GM08714 (cell line): ENCODE data around the gene RAB25.

Experiments used
- H3K4me3 ChIP-seq: fragments of 200-500 bp; sonication (Bioruptor generic); 2 replicates; pipeline ENCODE4 v1.5.1; 2014; ENCODE audit warnings: mild to moderate bottlenecking, low read length, inconsistent platforms
- ZNF274 ChIP-seq: IDR thresholded peaks from 2 replicates; pipeline ENCODE4 v1.6.1; 2012; ENCODE audit warnings: mild to moderate bottlenecking, low read depth, low read length

RAB25 gene

DNA sequence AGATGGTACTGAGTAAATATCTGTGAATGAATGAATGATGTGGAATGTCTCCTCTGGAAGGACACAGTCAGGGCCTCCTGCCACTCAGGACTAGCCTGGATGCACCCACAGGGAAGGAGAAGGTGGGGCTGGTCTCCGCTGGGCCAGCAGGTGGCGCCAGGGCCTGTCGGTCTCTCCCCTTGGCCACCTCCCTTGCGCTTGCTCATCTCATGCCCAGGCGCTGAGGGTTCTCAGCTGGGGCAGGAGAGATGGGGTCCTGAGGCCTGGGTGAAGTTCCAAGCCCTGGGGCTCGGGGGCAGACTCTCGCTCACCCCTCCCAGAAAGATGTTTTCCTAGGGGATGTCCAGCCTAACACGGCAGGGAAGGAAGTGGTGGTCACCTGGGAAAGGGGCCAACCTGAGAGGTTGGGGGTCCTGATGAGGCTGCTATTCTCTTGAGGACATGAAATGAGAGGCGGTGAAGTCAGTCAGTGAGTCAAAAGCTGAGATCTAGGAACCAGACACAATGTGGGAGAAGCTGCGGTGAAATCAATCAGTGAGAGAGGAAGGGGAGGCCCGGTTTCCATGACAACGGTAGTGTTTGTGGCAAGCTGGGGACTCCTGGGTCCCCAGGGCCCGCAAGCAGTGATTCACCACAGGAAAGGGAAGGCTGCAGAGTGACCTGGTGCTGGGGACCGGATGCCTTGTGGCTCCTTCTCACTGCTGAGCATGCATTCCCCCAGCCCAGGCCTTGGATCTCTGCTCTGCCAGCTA is 35.9 kb downstream of the RAB25 start:
- H3K4me3 ChIP-seq: no peak overlapping the region; the same call in 1 of the 2 replicates
- no peak for TF ChIP-seq ZNF274

DNA sequence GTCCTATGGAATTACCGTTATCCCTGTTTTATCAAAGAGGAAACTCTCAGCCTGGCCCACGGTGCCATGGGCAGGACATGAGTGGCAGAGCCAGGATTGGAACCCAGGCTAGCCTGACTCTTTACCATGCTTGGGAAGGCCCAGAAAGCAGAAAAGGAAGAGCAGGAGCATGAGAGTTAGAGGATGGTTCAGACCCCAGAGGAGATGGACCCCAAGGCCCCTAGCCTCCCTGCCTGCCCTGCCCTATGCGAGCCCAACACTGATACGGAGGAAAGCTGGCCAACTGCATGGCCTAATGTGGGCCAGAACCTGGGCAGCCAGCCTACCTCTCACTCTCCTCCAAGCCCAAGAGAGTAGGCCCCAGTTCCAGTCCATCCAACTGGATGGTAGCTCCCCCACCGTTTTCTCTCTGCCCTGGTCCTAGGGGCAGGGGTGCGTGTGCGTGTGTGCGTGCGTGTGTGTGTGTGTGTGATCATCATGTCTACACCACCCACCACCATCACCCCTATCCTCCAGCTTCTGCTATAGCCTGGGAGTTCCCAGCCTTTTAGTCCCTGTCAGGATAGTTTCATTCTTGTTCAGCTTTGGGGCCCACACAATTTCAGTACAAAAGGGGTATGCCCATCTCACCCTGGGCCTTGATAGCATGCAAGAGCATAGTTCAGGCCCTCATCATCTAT is 36.7 kb downstream of the RAB25 start:
- no peak overlapping the region for H3K4me3 ChIP-seq
- no peak for TF ChIP-seq ZNF274

DNA sequence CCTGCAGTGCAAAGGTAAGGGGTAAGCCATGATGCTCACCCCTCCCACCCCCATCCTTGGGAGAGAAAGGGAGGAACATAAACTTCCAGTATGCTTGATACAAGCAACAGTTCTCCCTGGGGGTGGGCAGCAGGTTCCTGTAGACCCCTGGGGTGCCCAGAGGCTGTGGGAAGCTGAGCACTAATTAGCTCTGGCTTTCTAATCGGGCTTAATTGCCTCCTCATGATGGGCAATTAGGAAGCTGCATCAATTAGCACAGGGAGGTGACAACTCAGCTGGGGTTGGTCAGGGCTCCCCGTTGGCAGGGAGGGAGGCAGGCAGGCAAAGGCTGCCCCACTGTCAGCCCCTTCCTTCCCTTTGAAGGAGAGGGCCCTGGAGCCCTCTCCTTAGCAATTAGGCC is 37.8 kb downstream of the RAB25 start:
- no peak overlapping the region for H3K4me3 ChIP-seq
- TF ChIP-seq ZNF274: no peak

DNA sequence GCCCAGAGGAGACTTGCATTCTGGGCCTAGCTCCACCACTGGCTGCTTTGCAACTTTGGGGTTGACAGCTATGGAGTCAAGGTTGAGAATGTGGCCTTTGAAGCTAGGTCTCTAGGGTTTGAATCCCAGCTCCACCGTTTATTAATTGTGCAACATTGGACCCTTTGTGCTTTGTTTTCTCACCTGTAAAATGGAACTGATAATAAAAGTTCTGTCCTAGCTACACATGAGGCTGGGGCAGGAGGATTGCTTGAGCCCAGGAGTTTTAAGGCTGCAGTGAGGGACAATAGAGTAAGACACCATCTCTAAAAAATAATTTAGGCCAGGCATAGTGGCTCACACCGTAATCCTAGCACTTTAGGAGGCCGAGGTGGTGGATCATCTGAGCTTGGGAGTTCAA is 38.3 kb downstream of the RAB25 start:
- TF ChIP-seq ZNF274: no peak
- no peak overlapping the region for H3K4me3 ChIP-seq

DNA sequence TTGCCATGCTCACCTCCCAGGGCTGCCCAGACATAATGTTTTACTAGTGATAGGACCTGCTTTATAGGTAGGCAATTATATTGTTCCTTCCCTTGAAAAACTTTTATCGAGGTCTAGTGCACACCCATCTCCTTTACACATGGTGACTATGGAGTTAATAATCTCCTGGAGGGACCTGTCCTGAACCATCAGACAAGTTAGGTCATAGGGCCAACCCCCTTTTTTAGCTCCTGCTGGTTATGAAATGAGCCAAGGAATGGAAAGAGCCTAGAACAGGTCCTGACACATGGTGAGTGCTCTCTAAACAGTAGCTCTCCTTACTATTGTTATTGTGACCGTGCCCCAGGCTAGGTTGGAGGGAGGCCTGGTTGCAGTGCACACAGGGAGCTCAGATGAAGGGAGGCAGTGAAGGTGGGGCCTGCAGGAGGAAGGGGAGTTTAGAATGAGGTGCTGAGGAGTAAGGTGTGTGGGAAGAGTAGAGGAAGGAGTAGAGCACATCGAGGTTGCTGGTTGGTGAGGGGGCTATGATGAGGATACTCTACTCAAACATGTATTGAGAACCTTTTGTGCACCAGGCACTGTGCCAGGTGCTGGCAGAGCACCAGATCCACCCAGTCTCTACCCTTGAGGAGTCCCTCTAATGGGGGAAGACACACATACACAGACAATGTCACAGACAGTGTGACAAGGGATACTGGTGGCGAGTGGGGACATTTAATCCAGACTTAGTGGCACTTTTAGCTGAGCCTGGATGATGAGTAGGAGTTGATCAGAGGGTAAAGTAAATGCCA is 39.4 kb downstream of the RAB25 start:
- no peak for TF ChIP-seq ZNF274
- no peak overlapping the region for H3K4me3 ChIP-seq

DNA sequence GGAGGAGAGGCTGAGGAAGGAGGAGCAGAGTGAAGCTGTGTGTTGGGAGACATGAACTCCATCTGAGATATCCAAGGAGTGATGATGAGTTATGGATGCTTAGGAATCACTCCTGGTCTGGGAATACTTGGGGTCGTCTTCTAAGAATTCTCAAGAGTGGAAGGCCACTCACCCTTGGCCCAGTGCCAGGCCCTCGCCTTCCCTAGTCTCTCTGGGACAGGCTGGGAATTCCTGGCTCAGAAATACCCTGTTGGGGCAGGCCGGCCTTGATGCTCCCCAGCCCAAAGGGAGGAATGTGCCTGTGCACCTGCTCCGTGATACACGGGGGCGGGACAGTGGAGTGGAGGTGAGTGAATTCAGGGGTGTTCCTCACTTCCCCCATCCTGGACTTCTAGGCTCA is 40.9 kb downstream of the RAB25 start:
- H3K4me3 ChIP-seq: no peak overlapping the region
- TF ChIP-seq ZNF274: no peak

DNA sequence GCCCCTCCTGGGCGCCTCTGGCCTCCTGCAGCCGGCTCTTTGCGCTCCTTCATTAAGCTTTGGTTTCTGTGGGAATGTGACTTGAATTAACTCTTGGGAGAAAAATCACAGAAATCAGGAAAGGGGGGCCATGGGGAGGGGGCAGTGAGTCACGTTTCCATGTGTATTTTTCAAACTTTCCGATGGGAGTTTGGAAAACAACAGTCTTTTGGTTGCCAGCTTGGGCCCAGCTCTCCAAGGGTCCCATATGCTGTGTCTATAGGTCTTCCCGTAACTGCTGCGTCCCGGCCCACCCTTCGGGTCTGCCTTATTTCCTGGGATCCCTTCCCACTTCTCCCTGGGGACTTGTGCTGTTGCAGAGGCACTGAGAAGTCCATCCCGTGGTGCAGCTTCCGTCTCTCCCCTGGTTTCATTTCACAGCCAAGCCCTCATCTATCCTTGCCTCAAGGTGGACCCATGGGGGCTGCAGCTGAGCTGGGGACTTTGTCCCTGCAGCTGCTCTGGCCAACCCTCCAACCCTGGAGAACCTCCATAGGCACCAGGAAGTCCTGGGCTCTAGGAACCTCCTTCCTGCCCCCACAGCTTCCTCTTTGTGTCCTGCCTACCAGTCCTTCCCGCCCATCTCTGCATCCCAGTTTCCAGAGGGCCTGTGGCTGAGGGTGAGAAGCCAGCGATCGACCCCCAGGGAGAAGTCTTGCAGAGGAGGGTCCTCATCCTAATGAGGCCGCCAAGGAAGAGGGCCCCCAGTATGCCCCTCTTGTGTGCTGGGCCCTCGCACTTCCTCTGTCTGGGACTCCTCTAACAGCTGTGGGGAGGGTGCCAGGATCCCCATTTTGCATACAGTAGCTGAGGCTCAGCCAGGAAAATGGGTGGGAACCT is 41.9 kb downstream of the RAB25 start:
- no peak for TF ChIP-seq ZNF274
- H3K4me3 ChIP-seq: no peak overlapping the region

DNA sequence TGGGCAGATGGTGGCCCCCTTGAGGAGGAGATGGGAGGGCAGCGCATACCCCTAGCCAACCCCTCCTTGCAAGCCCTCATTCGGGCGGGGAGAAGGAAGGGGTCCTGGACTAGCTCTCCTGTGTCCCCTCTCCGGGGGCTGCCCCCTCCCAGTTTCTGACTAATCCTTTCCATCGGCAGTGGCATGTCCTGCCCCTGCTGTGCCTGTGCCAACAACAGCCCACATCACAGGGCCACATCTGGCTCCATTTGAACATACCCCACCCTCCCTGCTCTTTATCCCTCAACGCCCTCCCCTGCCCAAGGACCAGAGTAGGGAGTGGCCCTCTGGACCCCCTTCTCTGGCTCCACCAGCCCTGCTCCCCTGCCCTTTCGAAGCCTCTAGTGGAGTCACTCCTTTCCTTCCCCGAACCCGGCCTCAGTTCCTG is 42.6 kb downstream of the RAB25 start:
- TF ChIP-seq ZNF274: no peak
- no peak overlapping the region for H3K4me3 ChIP-seq

DNA sequence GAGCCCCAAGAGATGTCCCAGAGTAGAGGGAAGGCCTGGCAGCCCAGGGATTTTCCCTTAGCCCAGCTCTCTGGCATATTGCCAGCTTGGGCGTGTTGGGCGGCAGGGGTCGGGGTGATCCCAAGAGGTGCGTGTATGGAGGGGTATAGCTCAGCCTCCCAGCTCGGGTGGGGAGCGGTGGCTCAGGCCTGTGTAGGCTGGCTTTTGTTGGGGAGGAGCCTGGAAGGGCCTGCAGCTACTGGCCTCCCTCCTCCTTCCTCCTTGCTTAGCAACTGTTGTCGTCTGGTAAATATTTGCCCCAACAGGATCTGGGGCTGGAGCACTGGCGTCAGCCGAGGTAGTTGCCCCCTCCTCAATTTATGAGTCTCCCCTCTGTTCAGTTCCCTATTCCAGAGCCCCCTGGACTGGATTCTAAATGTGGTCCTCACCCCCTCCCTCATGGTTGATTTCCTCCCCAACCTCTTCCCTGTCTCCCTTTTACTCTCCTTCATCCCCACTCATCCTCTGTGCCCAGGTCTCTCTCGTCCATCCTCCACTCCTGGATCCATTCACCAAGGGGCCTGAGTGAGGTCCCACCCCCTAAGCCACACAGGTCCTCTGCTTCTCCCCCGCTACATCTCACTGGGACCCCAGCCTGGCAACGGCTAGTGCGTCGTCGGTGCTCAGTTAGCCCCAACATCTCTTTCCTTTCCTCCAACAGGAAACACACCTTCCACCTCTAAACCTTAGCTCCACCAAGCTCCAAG is 43.3 kb downstream of the RAB25 start:
- H3K4me3 ChIP-seq: no peak overlapping the region
- TF ChIP-seq ZNF274: no peak

DNA sequence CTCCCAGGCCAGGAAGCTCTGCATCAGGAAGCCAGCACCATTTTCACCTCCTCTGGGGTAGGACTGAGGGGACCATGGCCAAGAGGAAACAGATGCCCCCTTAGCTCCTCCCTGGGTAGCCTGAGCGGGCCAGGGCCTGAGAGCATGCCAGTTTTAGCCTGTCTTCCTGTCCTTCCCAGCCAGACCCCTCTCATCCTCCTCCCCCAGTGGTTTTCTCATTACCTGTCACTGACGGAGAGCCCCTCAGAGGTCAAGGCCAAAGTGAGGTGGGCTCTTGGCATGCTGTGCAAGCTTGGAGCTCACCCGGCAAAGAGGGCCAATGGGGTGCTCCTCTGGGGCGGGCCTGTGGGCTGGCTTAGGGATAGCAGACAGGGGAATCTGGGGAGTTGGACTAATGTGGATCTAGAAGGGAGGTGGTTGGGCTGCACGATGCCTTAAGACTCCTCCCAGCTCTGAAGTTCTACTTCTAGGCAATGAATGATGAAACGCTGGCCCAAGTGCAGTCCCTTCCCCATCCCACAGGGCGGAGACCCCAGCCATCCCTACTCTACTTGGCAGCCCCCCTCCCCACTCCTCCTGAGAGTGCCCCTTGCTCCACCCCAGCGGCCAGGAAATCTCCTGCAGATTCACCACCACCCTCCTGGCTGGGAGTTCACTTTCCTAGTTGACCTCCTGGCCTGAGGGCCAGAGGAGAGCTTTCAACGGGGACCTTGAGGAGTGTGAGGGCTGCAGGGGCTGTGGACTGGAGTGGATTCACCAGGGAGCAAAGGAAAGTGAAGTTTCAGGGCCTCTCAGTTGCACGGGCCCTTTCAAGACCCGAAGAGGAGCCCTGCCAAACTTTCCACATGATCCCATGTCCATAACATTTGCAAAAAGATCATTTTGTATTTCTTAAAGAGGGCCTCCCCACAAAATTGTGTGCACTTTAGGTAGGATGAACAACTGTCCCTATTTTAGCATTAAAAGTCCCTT is 44.2 kb downstream of the RAB25 start:
- H3K4me3 ChIP-seq: peak overlapping the region; percentile 17; the same call in 1 of the 2 replicates
- TF ChIP-seq ZNF274: no peak

DNA sequence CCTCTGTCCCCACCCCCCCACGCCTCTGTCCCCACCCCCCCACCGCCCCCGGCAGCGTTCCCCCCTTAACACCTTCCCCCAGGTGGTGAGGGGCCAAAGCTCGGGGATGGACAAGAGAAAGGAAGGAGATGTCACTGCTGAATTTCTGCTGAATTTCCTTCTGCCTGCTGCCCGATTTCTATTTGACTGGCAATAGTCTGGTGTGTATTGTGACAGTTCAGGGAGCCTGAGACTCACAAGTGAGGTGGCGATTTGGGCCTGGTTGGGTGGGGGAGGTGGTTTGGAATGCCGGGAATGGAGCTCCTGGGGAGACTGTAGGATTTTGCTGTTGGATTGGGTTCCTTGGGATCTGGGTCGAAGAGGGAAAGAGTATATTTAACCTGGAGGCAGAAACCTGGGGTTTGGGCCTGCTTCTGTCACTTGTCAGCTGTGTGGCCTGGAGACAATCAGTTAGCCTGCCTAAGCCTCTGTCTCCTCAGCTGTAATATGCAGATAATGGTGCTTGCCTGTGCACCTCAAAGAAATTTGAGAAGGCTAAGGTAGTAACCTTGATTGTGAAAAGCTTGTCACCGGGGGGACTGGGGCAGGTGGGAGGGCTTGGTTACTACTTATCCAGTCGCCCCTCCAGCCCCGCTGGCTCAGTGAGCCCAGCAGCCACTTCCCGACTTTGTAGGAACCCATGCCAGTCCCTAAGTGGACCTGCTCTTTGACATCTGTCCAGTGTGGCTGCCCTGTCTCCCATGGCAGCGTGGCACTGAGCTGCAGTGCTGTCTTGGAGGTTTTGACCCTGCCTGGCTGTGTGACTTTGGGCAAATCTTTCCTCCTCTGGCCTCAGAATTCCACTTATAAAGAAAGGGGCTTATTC is 45.9 kb downstream of the RAB25 start:
- H3K4me3 ChIP-seq: peak overlapping the region; percentile 8; the same call in 1 of the 2 replicates
- no peak for TF ChIP-seq ZNF274
